HepG2 (cell line): ENCODE results near the gene GPR31. TPM values are rescaled to one million over a fixed set of nuclear protein-coding genes. Genes with fewer than 3 reads are reported as not detected.

Experiments used
- ATAC-seq: fragments of 200-7000 bp; cut with Tn5 transposase; 3 replicates; pipeline ENCODE4 v1.9.1; 2020; ENCODE audit warnings: mild to moderate bottlenecking, moderate library complexity
- BruUV-seq: library from RNA; stranded (reverse); fragments of 400-500 nt; replicated peaks from 2 replicates; lab custom pipeline; 2021; lab: Mats Ljungman, UMichigan
- CTCF ChIA-PET: fragments of 300-600 bp; formaldehyde crosslinking; extraction: SDS; loops from one replicate; lab custom pipeline; 2021; ENCODE audit warnings: low total read pairs, inconsistent platforms, low intra/inter-chr PET ratio; lab: Yijun Ruan, JAX
- POLR2A ChIA-PET: fragments of 350-600 bp; sonication (Branson Sonifier 250); formaldehyde crosslinking; loops from one replicate; lab custom pipeline; 2020; ENCODE audit warnings: antibody characterized with exemption, inconsistent platforms; lab: Yijun Ruan, JAX
- DNase-seq: peaks from one replicate; pipeline ENCODE4 v3.0.0-alpha.2; 2015; ENCODE audit warnings: low spot score
- FAIRE-seq: peaks from 3 replicates; lab custom pipeline; 2011; peaks lifted over from hg19 to GRCh38; lab: Jason Lieb, UNC
- H2AFZ ChIP-seq: one replicate; pipeline ENCODE4 v1.6.1; 2011; ENCODE audit warnings: low read length, inconsistent platforms
- H3K27ac ChIP-seq: fragments of 300-600 bp; 3 replicates; pipeline ENCODE4 v1.8.0; 2011; ENCODE audit warnings: mixed run types, mild to moderate bottlenecking, mixed read lengths, low read length, inconsistent platforms; ENCODE audit not compliant: insufficient read depth; ENCODE audit errors: extremely low read length
- H3K27me3 ChIP-seq, 2 experiments: fragments of 200-600 bp in 1 of 2; 2 replicates in 1 of 2; 3 replicates in 1 of 2; pipeline versions ENCODE4 v1.6.0 to v1.8.0; 2011; ENCODE audit warnings: low read length in 2 of 2, mild to moderate bottlenecking in 2 of 2, moderate library complexity in 2 of 2, inconsistent platforms in 1 of 2; ENCODE audit not compliant: insufficient read depth in 2 of 2, control insufficient read depth in 1 of 2
- H3K36me3 ChIP-seq, 2 experiments: fragments of 200-600 bp in 1 of 2; replicated peaks in 1 of 2; 2 replicates in 1 of 2; 3 replicates in 1 of 2; pipeline versions ENCODE4 v1.5.1 to v1.8.0; 2011; ENCODE audit warnings: low read length in 2 of 2, inconsistent platforms in 1 of 2; ENCODE audit not compliant: insufficient read depth in 2 of 2, control insufficient read depth in 1 of 2
- H3K4me1 ChIP-seq: 2 replicates; pipeline ENCODE4 v1.5.1; 2012; ENCODE audit warnings: low read length, inconsistent platforms; ENCODE audit not compliant: insufficient read depth
- H3K4me2 ChIP-seq: 2 replicates; pipeline ENCODE4 v1.6.0; 2011; ENCODE audit warnings: low read depth, low read length, inconsistent platforms
- H3K4me3 ChIP-seq, 3 experiments: fragments of 200-600 bp in 1 of 3; sonication (generic), shearing (Covaris generic) in 1 of 3; replicated peaks in 1 of 3; 2 replicates each; pipeline ENCODE4 v1.5.1; 2011 to 2016; ENCODE audit warnings: low read length in 3 of 3, inconsistent platforms in 2 of 3, low read depth in 2 of 3, mild to moderate bottlenecking in 2 of 3, control low read depth in 1 of 3, mixed read lengths in 1 of 3; ENCODE audit not compliant: insufficient read depth in 1 of 3
- H3K79me2 ChIP-seq: one replicate; pipeline ENCODE4 v1.6.1; 2011; ENCODE audit warnings: low read length, inconsistent platforms; ENCODE audit not compliant: insufficient read depth
- H3K9ac ChIP-seq: 2 replicates; pipeline ENCODE4 v1.6.0; 2011; ENCODE audit warnings: mild to moderate bottlenecking, low read depth, low read length, inconsistent platforms; ENCODE audit not compliant: insufficient read depth
- H3K9me3 ChIP-seq: 2 replicates; pipeline ENCODE4 v1.5.1; 2012; ENCODE audit warnings: mild to moderate bottlenecking, low read length
- H4K20me1 ChIP-seq: 2 replicates; pipeline ENCODE4 v1.6.0; 2011; ENCODE audit warnings: inconsistent platforms, mild to moderate bottlenecking, low read length, moderate library complexity; ENCODE audit not compliant: insufficient read depth
- FOXA1 ChIP-seq, 2 experiments: fragments of 450-650 bp in 1 of 2; sonication (generic) in 1 of 2; formaldehyde crosslinking in 1 of 2; IDR thresholded peaks; 2 replicates each; pipeline versions ENCODE4 v1.4.0 to v1.6.1; 2016 to 2020; ENCODE audit warnings: missing genetic modification reagents in 1 of 2
- MAFF ChIP-seq: IDR thresholded peaks from 2 replicates; pipeline ENCODE4 v1.6.1; 2011; ENCODE audit warnings: low read depth, low read length, improper control_type of control experiment
- MAFK ChIP-seq, 2 experiments: IDR thresholded peaks in 1 of 2; conservative IDR thresholded peaks in 1 of 2; 2 replicates each; pipeline ENCODE4 v1.6.1; 2011; ENCODE audit warnings: improper control_type of control experiment in 2 of 2, low read length in 2 of 2
- NR2F6 ChIP-seq, 2 experiments: IDR thresholded peaks; 2 replicates each; pipeline ENCODE4 v1.6.1; 2016; ENCODE audit warnings: antibody characterized with exemption in 1 of 2, mild to moderate bottlenecking in 1 of 2
- ZBTB44 ChIP-seq: sonication (generic); formaldehyde crosslinking; IDR thresholded peaks from 2 replicates; pipeline ENCODE4 v1.4.0; 2020; ENCODE audit warnings: missing genetic modification reagents
- ZNF343 ChIP-seq: sonication (generic); formaldehyde crosslinking; IDR thresholded peaks from 2 replicates; pipeline ENCODE4 v1.4.0; 2020; ENCODE audit warnings: mild to moderate bottlenecking, missing genetic modification reagents
- ZNF547 ChIP-seq: sonication (generic); formaldehyde crosslinking; IDR thresholded peaks from 2 replicates; pipeline ENCODE4 v1.5.1; 2020; ENCODE audit warnings: mild to moderate bottlenecking, missing genetic modification reagents
- whole genome bisulfite sequencing: methylation state at CpG from one replicate; pipeline ENCODE4 v1.1.6; 2017; ENCODE audit warnings: low lambda C conversion rate; 5-methylcytosine and 5-hydroxymethylcytosine counted together
- in situ Hi-C: cut with HindIII; loops from 2 replicates; pipeline ENCODE4 v1.10.0; 2017; ENCODE audit warnings: low pct_unique_long_range_greater_than_20kb; ENCODE audit not compliant: extremely low pct_ligation_motif_present
- intact Hi-C: fragments of 100-400 bp; cut with micrococcal nuclease; formaldehyde crosslinking; loops from one replicate; pipeline ENCODE4 v1.10.0; 2022; ENCODE audit not compliant: unreplicated experiment
- polyA plus RNA-seq, 8 experiments: library from polyadenylated mRNA; depleted of rRNA in 3 of 8; stranded (reverse) in 7 of 8; unstranded in 1 of 8; fragments of >200 nt; fragmentation: Illumina TruSeq in 4 of 8; extraction: Trizol in 4 of 8; gene quantifications; 2 replicates each; pipeline versions ENCODE4 v1.2.1 to v1.2.3, GENCODE V29; 2011 to 2016; ENCODE audit warnings: low read depth in 4 of 8, missing spikeins in 1 of 8, mixed read lengths in 1 of 8; ENCODE audit not compliant: insufficient read depth in 1 of 8
- total RNA-seq, 5 experiments: library from RNA; depleted of rRNA; stranded (reverse); fragments of >200 nt; fragmentation: Illumina TruSeq; extraction: Trizol; gene quantifications; 2 replicates each; pipeline ENCODE4 v1.2.3, GENCODE V29; 2016; ENCODE audit warnings: low read depth in 1 of 5

Gene GPR31
- total and polyA plus RNA-seq, 2 of the 13 experiments (the other 11 are each of a cell fraction or from before 2014, with no cell fraction given): not detected

DNA sequence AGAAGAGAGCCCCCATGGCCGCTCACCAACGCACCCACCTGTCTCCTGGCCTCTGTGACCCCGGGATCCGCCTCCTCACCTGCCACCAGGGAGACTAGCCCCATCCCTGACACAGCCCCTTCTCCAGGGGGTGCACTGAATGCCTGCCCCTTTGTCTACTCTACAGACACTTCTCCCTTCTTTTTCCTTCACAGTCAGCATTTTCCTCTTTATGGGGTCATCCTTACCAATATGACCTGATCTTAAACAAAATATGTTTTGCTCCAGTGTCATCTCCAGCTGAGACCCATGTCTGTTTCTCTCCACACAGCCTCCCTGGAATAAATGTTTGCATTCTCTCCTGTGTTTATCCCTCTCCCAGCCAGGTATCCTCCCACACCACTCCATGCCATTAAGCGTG, 49.5 kb downstream of the GPR31 start:
- DNase-seq (no peak), ATAC-seq (no peak), FAIRE-seq (no peak)
- CTCF ChIA-PET: no interaction called here
- Histone ChIP-seq H3K27me3 (peaks cover 2 to 43% of the 10 kb centered on the region in 2 experiments; a peak in 4 of 5 replicates), H3K4me2 (no peak overlapping the region), H3K9me3 (no peaks in the 10 kb centered on the region), H3K79me2 (no peaks in the 10 kb centered on the region), H2AFZ (no peak overlapping the region), H3K27ac (no peak overlapping the region), H3K9ac (no peak overlapping the region), H4K20me1 (no peaks in the 10 kb centered on the region), H3K4me3 (no peak overlapping the region), H3K36me3 (no peaks in the 10 kb centered on the region), H3K4me1 (peaks cover 11% of the 10 kb centered on the region)
- 30% methylated on average over 5 of the region's 5 CpGs for WGBS
- no TSS peak for BruUV-seq
- intact Hi-C loops: no loop called here
- POLR2A ChIA-PET: no interaction called here
- in situ Hi-C loops: no loop called here
- TF ChIP-seq ZNF547 (CRISPR knock-in tag) (no peak), MAFF (peak; percentile 78), MAFK (conservative IDR thresholded peaks at IDR 0.05 in 1 of 2, IDR thresholded peaks at IDR 0.05 in 1 of 2; ENCODE audit: low read length in 2 of 2) (peak; percentile 70 to 85; a peak in 3 of 4 replicates)

DNA sequence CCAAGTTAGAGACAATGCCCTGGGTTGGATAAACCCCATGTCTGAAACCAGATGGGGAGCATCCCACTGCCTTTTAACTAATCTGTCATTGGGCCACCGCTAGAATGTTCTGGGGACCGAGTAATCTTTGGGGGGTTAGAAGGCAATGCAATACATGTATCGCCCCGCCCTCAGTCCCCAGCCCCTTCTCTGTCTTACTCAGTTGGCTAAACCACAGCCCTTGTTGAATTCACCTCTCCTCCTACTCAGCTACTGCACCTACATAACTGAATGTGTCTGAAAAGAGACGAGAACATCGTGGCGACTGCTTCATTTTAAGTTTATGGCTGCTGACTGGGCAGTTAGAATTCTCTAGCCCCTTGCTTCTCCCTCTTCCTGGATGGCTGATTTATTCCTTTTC, 50.0 kb downstream of the GPR31 start:
- Histone ChIP-seq H3K27me3 (peaks cover 2 to 39% of the 10 kb centered on the region in 2 experiments; a peak in 4 of 5 replicates), H3K4me1 (peaks cover 16% of the 10 kb centered on the region), H2AFZ (no peak overlapping the region), H4K20me1 (no peaks in the 10 kb centered on the region), H3K36me3 (no peaks in the 10 kb centered on the region), H3K4me3 (no peak overlapping the region), H3K27ac (no peak overlapping the region), H3K79me2 (no peaks in the 10 kb centered on the region), H3K9me3 (no peaks in the 10 kb centered on the region), H3K4me2 (no peak overlapping the region), H3K9ac (no peak overlapping the region)
- in situ Hi-C loops (no loop called here), intact Hi-C loops (no loop called here)
- ChIA-PET CTCF (no interaction called here), POLR2A (no interaction called here)
- FAIRE-seq: no peak
- 46% methylated on average over 6 of the region's 7 CpGs for WGBS
- no TSS peak for BruUV-seq
- TF ChIP-seq FOXA1 (IDR thresholded peaks at IDR 0.05) (no peak), FOXA1 (CRISPR knock-in tag; IDR thresholded peaks at IDR 0.05) (no peak), NR2F6 (IDR thresholded peaks at IDR 0.05) (no peak), NR2F6 (CRISPR knock-in tag; IDR thresholded peaks at IDR 0.05) (no peak), ZBTB44 (CRISPR knock-in tag) (no peak), ZNF343 (CRISPR knock-in tag) (no peak)
- no peak for DNase-seq
- no peak for ATAC-seq
